A673 (cell line): ENCODE measurements around the gene C1orf21. TPM values are rescaled to one million over a fixed set of nuclear protein-coding genes. Genes with fewer than 3 reads are reported as not detected.

Experiments
- BruUV-seq: library from RNA; stranded (reverse); fragments of 400-500 nt; replicated peaks from 2 replicates; lab custom pipeline; 2021; lab: Mats Ljungman, UMichigan
- CTCF ChIA-PET: fragments of 300-600 bp; sonication (Branson Sonifier 250); formaldehyde crosslinking; loops from one replicate; lab custom pipeline; 2022; ENCODE audit warnings: antibody characterized with exemption; lab: Charles Lee
- POLR2A ChIA-PET: fragments of 300-600 bp; sonication (Branson Sonifier 250); formaldehyde crosslinking; loops from one replicate; lab custom pipeline; 2022; ENCODE audit warnings: antibody characterized with exemption; ENCODE audit not compliant: low non-redundant PET; lab: Charles Lee
- DNase-seq: peaks from one replicate; pipeline ENCODE4 v3.0.0-alpha.2; 2015; ENCODE audit warnings: low spot score
- H3K27ac ChIP-seq: fragments of 200-600 bp; sonication (generic); 2 replicates; pipeline ENCODE4 v1.5.1; 2016; ENCODE audit warnings: mixed run types, low read depth, mild to moderate bottlenecking, mixed read lengths, antibody characterized with exemption, low read length; ENCODE audit not compliant: poor library complexity, severe bottlenecking
- H3K27me3 ChIP-seq: fragments of 200-600 bp; sonication (generic); replicated peaks from 2 replicates; pipeline ENCODE4 v1.6.1; 2017; ENCODE audit warnings: mixed run types, low read depth, mild to moderate bottlenecking, mixed read lengths, antibody characterized with exemption, low read length; ENCODE audit not compliant: insufficient read depth, poor library complexity
- H3K36me3 ChIP-seq: fragments of 200-600 bp; sonication (generic); 2 replicates; pipeline ENCODE4 v1.6.1; 2016; ENCODE audit warnings: mixed run types, mild to moderate bottlenecking, mixed read lengths, antibody characterized with exemption, low read length; ENCODE audit not compliant: insufficient read depth, poor library complexity, severe bottlenecking
- H3K4me1 ChIP-seq: fragments of 200-600 bp; sonication (generic); 2 replicates; pipeline ENCODE4 v1.6.1; 2017; ENCODE audit warnings: mixed run types, mild to moderate bottlenecking, mixed read lengths, antibody characterized with exemption, low read length; ENCODE audit not compliant: insufficient read depth, poor library complexity, severe bottlenecking
- H3K4me3 ChIP-seq: fragments of 200-600 bp; sonication (generic); 2 replicates; pipeline ENCODE4 v1.5.1; 2016; ENCODE audit warnings: low read depth, mixed run types, mild to moderate bottlenecking, mixed read lengths, low read length; ENCODE audit not compliant: poor library complexity, severe bottlenecking
- H3K9me3 ChIP-seq: fragments of 200-600 bp; sonication (generic); 2 replicates; pipeline ENCODE4 v1.6.1; 2016; ENCODE audit warnings: mixed run types, low read depth, mild to moderate bottlenecking, mixed read lengths, antibody characterized with exemption, low read length; ENCODE audit not compliant: poor library complexity, severe bottlenecking
- EZH2 ChIP-seq: fragments of 200-600 bp; sonication (generic); IDR thresholded peaks from 2 replicates; pipeline ENCODE4 v1.6.1; 2017; ENCODE audit warnings: borderline replicate concordance, low read depth, mild to moderate bottlenecking, mixed read lengths, antibody characterized with exemption, low read length; ENCODE audit not compliant: poor library complexity, severe bottlenecking
- intact Hi-C: fragments of 100-400 bp; cut with micrococcal nuclease; formaldehyde crosslinking; loops from one replicate; pipeline ENCODE4 v1.10.0; 2022; ENCODE audit not compliant: unreplicated experiment
- total RNA-seq: library from RNA; stranded (reverse); gene quantifications from 2 replicates; pipeline ENCODE4 v1.2.3, GENCODE V29; 2021
- TF ChIP-seq, protein P1 (sequence below): fragments of 300-800, 200-600 bp; sonication (generic); conservative IDR thresholded peaks from 2 replicates; pipeline ENCODE4 v1.5.1; 2017; ENCODE audit warnings: low read depth, mild to moderate bottlenecking, antibody characterized with exemption, low read length, moderate library complexity, mixed read lengths

Gene C1orf21
- total RNA-seq, 1 experiment from 2014 or later = 31.3 TPM

DNA sequence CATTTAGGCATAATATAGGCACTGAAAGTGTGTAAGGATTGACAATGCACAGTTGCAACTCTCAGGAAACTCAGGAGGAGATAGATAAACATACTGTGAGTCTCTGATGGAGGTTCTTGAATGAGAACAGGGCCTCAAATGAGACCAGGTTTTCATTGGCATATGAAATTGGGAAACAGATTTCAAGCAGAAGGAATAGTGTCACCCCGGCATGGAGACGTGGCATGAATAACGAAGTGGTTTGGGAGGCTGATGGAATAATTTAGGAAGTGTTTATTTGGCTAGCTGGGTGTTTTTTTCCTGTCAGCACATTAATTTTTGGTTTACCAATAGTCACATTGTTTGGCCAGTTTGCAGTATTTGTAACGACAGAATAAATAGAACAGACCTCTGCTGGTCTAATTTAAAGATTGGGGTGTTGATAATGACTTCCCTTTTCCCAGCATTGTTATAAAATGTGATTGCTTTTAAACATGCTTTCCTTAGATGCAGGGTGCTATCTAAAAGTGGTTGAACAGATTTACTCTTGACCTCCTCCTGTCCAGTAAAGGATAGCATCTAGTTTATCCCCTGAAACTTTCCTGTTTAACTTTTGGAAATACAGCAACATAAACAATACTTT, 132.0 kb downstream of the C1orf21 start:
- CTCF ChIA-PET = no interaction called here
- H3K4me1 ChIP-seq = no peaks in the 10 kb centered on the region
- no peak overlapping the region for H3K27ac ChIP-seq
- H3K9me3 ChIP-seq = no peaks in the 10 kb centered on the region
- BruUV-seq = no TSS peak
- intact Hi-C loops = no loop called here
- no peaks in the 10 kb centered on the region for H3K27me3 ChIP-seq
- POLR2A ChIA-PET = no interaction called here
- no peaks in the 10 kb centered on the region for H3K36me3 ChIP-seq
- H3K4me3 ChIP-seq = no peak overlapping the region
- DNase-seq = no peak
- no peak for TF ChIP-seq EZH2
- TF ChIP-seq, protein P1, sequence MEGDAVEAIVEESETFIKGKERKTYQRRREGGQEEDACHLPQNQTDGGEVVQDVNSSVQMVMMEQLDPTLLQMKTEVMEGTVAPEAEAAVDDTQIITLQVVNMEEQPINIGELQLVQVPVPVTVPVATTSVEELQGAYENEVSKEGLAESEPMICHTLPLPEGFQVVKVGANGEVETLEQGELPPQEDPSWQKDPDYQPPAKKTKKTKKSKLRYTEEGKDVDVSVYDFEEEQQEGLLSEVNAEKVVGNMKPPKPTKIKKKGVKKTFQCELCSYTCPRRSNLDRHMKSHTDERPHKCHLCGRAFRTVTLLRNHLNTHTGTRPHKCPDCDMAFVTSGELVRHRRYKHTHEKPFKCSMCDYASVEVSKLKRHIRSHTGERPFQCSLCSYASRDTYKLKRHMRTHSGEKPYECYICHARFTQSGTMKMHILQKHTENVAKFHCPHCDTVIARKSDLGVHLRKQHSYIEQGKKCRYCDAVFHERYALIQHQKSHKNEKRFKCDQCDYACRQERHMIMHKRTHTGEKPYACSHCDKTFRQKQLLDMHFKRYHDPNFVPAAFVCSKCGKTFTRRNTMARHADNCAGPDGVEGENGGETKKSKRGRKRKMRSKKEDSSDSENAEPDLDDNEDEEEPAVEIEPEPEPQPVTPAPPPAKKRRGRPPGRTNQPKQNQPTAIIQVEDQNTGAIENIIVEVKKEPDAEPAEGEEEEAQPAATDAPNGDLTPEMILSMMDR = no peak

DNA sequence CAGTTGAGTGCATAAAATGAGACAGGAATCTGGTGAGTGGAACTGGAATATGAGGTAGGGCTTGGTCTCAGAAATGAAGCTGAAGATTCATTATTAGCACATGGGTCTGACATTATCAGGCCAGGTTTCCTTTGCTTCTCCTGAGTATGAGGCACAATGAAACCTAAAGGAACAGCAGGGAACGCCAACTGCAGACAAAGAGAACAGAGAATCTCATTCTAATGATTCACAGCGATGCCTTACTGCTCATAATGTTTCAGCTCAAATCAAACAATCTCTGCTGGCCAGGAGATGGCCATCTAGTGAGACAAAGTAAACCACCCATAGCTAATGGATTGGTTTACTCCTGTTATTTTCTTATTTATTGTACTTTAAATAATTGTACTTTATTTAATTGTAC, 133.5 kb downstream of the C1orf21 start:
- Histone ChIP-seq H3K36me3 (no peaks in the 10 kb centered on the region), H3K27ac (no peak overlapping the region), H3K4me1 (no peaks in the 10 kb centered on the region), H3K4me3 (no peak overlapping the region), H3K27me3 (no peaks in the 10 kb centered on the region), H3K9me3 (no peaks in the 10 kb centered on the region)
- POLR2A ChIA-PET = interaction anchor here (0.6 kb wide), 1 partner anchor 852 kb away, joined by 3 read pairs; no protein-coding TSS in a partner anchor
- TF ChIP-seq, protein P1 = no peak
- no peak for TF ChIP-seq EZH2
- CTCF ChIA-PET = no interaction called here
- intact Hi-C loops = no loop called here
- BruUV-seq = no TSS peak
- no peak for DNase-seq

DNA sequence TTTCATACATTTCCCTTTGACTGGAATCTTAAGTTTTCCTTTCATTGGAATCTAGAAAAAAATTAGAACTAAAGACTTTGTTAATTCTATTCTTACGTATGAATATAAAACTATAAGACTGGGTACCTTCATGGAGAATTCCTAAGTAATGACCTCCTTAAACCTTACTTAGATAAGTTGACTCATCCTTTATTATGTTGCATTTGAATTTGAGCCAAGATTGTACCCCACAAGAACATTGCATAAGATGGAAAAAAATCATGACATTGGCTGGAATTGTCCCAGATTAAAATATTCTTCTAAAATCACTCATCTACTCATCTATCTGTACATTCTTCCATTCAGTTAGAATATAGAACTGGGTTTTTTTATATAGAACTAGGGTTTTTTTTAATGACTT, 137.4 kb downstream of the C1orf21 start:
- TF ChIP-seq, protein P1 = no peak
- no peak for TF ChIP-seq EZH2
- BruUV-seq = no TSS peak
- DNase-seq = no peak
- ChIA-PET POLR2A (no interaction called here), CTCF (no interaction called here)
- Histone ChIP-seq H3K9me3 (no peaks in the 10 kb centered on the region), H3K4me1 (no peaks in the 10 kb centered on the region), H3K4me3 (no peak overlapping the region), H3K27me3 (no peaks in the 10 kb centered on the region), H3K36me3 (no peaks in the 10 kb centered on the region), H3K27ac (no peak overlapping the region)
- intact Hi-C loops = no loop called here
